Heart left ventricle (tissue), 16 donors: ENCODE results near the gene GRIN2A. TPM values are rescaled to one million over a fixed set of nuclear protein-coding genes. Genes with fewer than 3 reads are reported as not detected.

Source experiments
- ATAC-seq, 4 donors: fragments of 200-7000 bp; cut with Tn5 transposase; one replicate each; pipeline ENCODE4 v1.9.1; 2020 to 2022; ENCODE audit warnings: moderate library complexity in 4 of 4, mild to moderate bottlenecking in 3 of 4, moderate number of reproducible peaks in 1 of 4
- DNase-seq, 5 donors: peaks; one replicate each; pipeline ENCODE4 v3.0.0-alpha.2; 2020
- H3K27ac ChIP-seq, 12 donors: fragments of 200-600 bp; sonication (generic) in 4 of 12; one replicate each; pipeline versions ENCODE4 v1.5.0 to v1.8.0; 2016 to 2022; ENCODE audit warnings: mild to moderate bottlenecking in 2 of 12
- H3K27me3 ChIP-seq, 9 donors: fragments of 200-600 bp; sonication (generic) in 2 of 9; one replicate each; pipeline versions ENCODE4 v1.5.1 to v1.8.0; 2016 to 2022; ENCODE audit warnings: mild to moderate bottlenecking in 3 of 9
- H3K36me3 ChIP-seq, 9 donors: fragments of 200-600 bp; sonication (generic) in 2 of 9; one replicate each; pipeline versions ENCODE4 v1.5.0 to v1.8.0; 2018 to 2022; ENCODE audit warnings: mild to moderate bottlenecking in 2 of 9
- H3K4me1 ChIP-seq, 12 donors: fragments of 200-600 bp; sonication (generic) in 4 of 12; one replicate each; pipeline versions ENCODE4 v1.5.0 to v1.8.0; 2016 to 2022; ENCODE audit warnings: mild to moderate bottlenecking in 3 of 12
- H3K4me3 ChIP-seq, 12 donors: fragments of 200-600 bp; sonication (generic) in 4 of 12; one replicate each; pipeline versions ENCODE4 v1.5.0 to v1.8.0; 2017 to 2022; ENCODE audit warnings: mild to moderate bottlenecking in 9 of 12, moderate library complexity in 4 of 12
- H3K9me3 ChIP-seq, 12 donors: fragments of 200-600 bp; sonication (generic) in 4 of 12; one replicate each; pipeline versions ENCODE4 v1.5.0 to v1.8.0; 2016 to 2022; ENCODE audit warnings: mild to moderate bottlenecking in 1 of 12
- CTCF ChIP-seq, 12 donors: fragments of 200-600 bp; sonication (generic) in 4 of 12; IDR thresholded peaks; one replicate each; pipeline versions ENCODE4 v1.5.0 to v1.8.0; 2018 to 2022; ENCODE audit warnings: antibody characterized with exemption in 12 of 12, mild to moderate bottlenecking in 5 of 12
- POLR2A ChIP-seq, 2 donors: fragments of 450-650 bp; IDR thresholded peaks; one replicate each; pipeline ENCODE4 v1.6.1; 2017; ENCODE audit warnings: antibody characterized with exemption in 2 of 2, mild to moderate bottlenecking in 2 of 2, moderate library complexity in 2 of 2
- WGBS, 4 donors: extraction: QIAGEN DNeasy Blood & Tissue Kit in 2 of 4; methylation state at CpG; one replicate each; pipeline versions ENCODE4 v1.1.5 to v1.1.7; 2013 to 2018; 5-methylcytosine and 5-hydroxymethylcytosine counted together
- intact Hi-C, 10 donors: fragments of 100-400 bp; cut with DNase I; formaldehyde crosslinking; loops; one replicate each; pipeline versions ENCODE4 v1.11.1 to v1.14.2; 2022
- polyA plus RNA-seq, 2 donors: library from polyadenylated mRNA; stranded (reverse); fragments of 200-250 nt; gene quantifications; one replicate each; pipeline ENCODE4 v1.2.3, GENCODE V29; 2013
- total RNA-seq, 9 donors: library from RNA; depleted of rRNA in 2 of 9; stranded (reverse); fragments of >200 nt in 2 of 9; fragmentation: NEBNext Ultra II Directional in 3 of 9; extraction: Animal tissue kit (Norgen Biotek cat#: 25700) in 3 of 9; gene quantifications; one replicate each; pipeline versions ENCODE4 v1.1.0 to v1.2.4, GENCODE V29; 2016 to 2023
- donor health status: ischemic (EF 13 %, LVEDD 7.1; RV severe dilation, severe dysfunction).
- donor health status: healthy with polysubstance abuse.
- donor health status: DM: no; HTN: yes; CAD: no.
- donor health status: DM: no; HTN: no; CAD: no.
- donor health status: ischemic (EF 25% LVEDD 6.9; RV normal size, moderate dysfunction).
- donor health status: ischemic (EF 25% LVEDD 5.7; RV mildly dilated, moderate dysfunction).
- donor health status: healthy.
- donor health status: DM: yes; HTN: yes; CAD: no.
- donor health status: ischemic (EF 35%, LVEDD 5.7; RV mildly dilated, moderate dysfunction).
- donor health status: nonischemic (EF 11% LVEDD 7.7; RV severe dilation, severe dysfunction).
- donor health status: DM: yes; HTN: yes; CAD: no.
- donor health status: PGD.
- donor health status: ischemic (EF 29% LVEDD 5.4; RV normal size, mild dysfunction).
- donor health status: nonischemic (EF 23%, LVEDD 6.1; RV moderate dilation, normal function).

GRIN2A gene
- total and polyA plus RNA-seq, 11 donors: 0.01 to 4.6 (median 2.6) TPM

- Histone ChIP-seq H3K4me1 (peaks cover 0 to 6% (median 0%) of the 10 kb centered on the region in 12 donors), H3K27ac (no peak overlapping the region), H3K27me3 (no peaks in the 10 kb centered on the region), H3K36me3 (no peaks in the 10 kb centered on the region), H3K4me3 (no peak overlapping the region), H3K9me3 (no peaks in the 10 kb centered on the region)
- DNase-seq (no peak), ATAC-seq (no peak)
- intact Hi-C loops: no loop called here
- TF ChIP-seq CTCF (IDR thresholded peaks at IDR 0.05): no peak
- TF ChIP-seq POLR2A (IDR thresholded peaks at IDR 0.05): no peak
- WGBS, 4 donors: 79 to 81% (median 81%) methylated on average over 4 of the region's 4 CpGs
These were observed 415.3 kb downstream of the GRIN2A start for GRCh38 chr16:9766891-9767290.

DNA sequence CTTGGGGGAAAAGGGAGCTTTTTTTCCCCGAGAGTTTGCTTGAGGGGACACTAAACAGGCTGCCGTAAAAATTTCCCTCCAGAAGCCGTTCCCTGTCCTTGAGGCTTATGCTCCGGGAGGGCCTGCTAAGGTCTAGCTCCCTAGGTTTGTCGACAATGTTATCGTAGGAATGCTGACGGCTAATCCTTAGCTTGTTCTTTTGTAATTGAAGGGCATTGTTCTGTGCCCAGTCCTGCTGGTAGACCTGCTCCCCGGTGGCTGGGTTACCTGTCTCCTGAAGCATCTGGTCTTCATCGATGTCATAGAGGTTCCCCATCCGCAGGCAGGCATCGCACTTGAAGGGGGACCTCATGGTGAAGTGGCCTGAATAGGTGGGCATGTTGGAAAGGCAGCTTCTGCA is 418.7 kb downstream of the GRIN2A start:
- no peak for TF ChIP-seq POLR2A (IDR thresholded peaks at IDR 0.05)
- no peak for TF ChIP-seq CTCF (IDR thresholded peaks at IDR 0.05)
- 90 to 93% (median 91%) methylated on average over 11 of the region's 11 CpGs for WGBS, 4 donors
- no peak overlapping the region for H3K27ac ChIP-seq
- H3K4me1 ChIP-seq: peaks cover 0 to 6% (median 0%) of the 10 kb centered on the region in 12 donors
- no peaks in the 10 kb centered on the region for H3K36me3 ChIP-seq
- no peak for ATAC-seq
- no peaks in the 10 kb centered on the region for H3K9me3 ChIP-seq
- no peaks in the 10 kb centered on the region for H3K27me3 ChIP-seq
- no peak for DNase-seq
- H3K4me3 ChIP-seq: no peak overlapping the region
- intact Hi-C loops: no loop called here

DNA sequence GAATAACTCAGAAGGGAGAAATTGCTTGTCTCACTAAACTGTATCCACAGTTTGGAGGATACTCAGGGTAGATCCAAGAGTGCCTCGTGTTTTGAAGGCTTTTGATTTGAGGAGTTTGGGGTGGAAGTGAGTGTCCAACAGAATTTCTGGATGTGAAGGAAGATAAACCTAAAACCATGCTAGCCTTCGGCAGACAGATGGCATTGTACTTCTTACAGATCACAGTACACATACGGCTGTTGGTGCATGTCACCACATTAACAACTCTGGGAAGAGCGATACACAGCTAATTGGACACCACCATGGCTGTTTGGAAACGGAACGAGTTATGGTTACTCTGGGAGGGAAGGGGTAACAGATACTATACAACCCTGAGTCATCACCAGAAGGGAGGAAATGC is 420.4 kb downstream of the GRIN2A start:
- Histone ChIP-seq H3K27me3 (no peaks in the 10 kb centered on the region), H3K4me3 (no peak overlapping the region), H3K36me3 (no peaks in the 10 kb centered on the region), H3K27ac (no peak overlapping the region), H3K9me3 (no peaks in the 10 kb centered on the region), H3K4me1 (peaks cover 0 to 6% (median 0%) of the 10 kb centered on the region in 12 donors)
- no peak for ATAC-seq
- no peak for DNase-seq
- no peak for TF ChIP-seq POLR2A (IDR thresholded peaks at IDR 0.05)
- TF ChIP-seq CTCF (IDR thresholded peaks at IDR 0.05): no peak
- intact Hi-C loops: no loop called here
- 80 to 89% (median 83%) methylated on average over 6 of the region's 6 CpGs for WGBS, 4 donors

DNA sequence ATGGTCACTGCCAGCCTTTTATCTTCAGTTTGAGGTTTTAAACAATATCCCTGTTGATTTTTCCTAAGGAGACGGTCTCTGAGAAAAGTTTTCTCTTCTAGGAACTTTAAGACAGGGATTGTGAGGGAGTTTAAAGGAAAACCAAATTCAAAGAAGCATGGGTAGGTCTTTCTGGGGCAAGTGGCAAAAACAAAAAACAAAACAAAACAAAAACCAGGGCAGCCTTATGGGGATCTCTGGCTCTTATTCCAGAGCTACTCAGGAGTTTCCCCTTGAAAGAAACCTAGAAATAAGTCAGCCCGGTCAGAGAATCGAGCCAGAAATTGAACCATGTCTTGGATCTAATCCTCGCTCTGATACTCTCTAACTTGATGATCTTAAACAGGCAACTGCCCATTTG is 424.5 kb downstream of the GRIN2A start:
- DNase-seq (no peak), ATAC-seq (no peak)
- Histone ChIP-seq H3K27ac (no peak overlapping the region), H3K9me3 (no peaks in the 10 kb centered on the region), H3K4me1 (peaks cover 0 to 5% (median 0%) of the 10 kb centered on the region in 12 donors), H3K36me3 (no peaks in the 10 kb centered on the region), H3K4me3 (no peak overlapping the region), H3K27me3 (no peaks in the 10 kb centered on the region)
- TF ChIP-seq CTCF (IDR thresholded peaks at IDR 0.05): no peak
- no peak for TF ChIP-seq POLR2A (IDR thresholded peaks at IDR 0.05)
- intact Hi-C loops: loop anchor here in 1 of 10 donors (10.0 kb wide), 1 partner anchor 63 kb away; no protein-coding TSS in a partner anchor
- 84 to 87% (median 87%) methylated on average over 4 of the region's 4 CpGs for WGBS, 4 donors
